GM12878 (cell line): ENCODE measurements around the gene WHAMM. TPM values are rescaled to one million over a fixed set of nuclear protein-coding genes. Genes with fewer than 3 reads are reported as not detected.

Experiments used
- ATAC-seq: fragments of 200-7000 bp; cut with Tn5 transposase; 3 replicates; pipeline ENCODE4 v1.9.1; 2020; ENCODE audit warnings: mild to moderate bottlenecking, moderate library complexity
- BruUV-seq: library from RNA; stranded (reverse); fragments of 400-500 nt; replicated peaks from 2 replicates; lab custom pipeline; 2021; lab: Mats Ljungman, UMichigan
- CTCF ChIA-PET: fragments of 300-600 bp; sonication (Branson Sonifier 250); formaldehyde crosslinking; extraction: SDS; loops from one replicate; lab custom pipeline; 2021; ENCODE audit warnings: inconsistent platforms; lab: Yijun Ruan, JAX
- POLR2A ChIA-PET: fragments of 350-600 bp; formaldehyde crosslinking; extraction: SDS; loops from one replicate; lab custom pipeline; 2021; ENCODE audit warnings: inconsistent platforms; lab: Charles Lee
- RAD21 ChIA-PET: fragments of 300-600 bp; sonication (Branson Sonifier 250); formaldehyde crosslinking; loops from one replicate; lab custom pipeline; 2023; ENCODE audit warnings: antibody characterized with exemption; ENCODE audit not compliant: unreplicated experiment; lab: Charles Lee
- SMC1A ChIA-PET: fragments of 300-600 bp; sonication (Branson Sonifier 250); formaldehyde crosslinking; loops from one replicate; lab custom pipeline; 2023; ENCODE audit not compliant: unreplicated experiment, uncharacterized antibody; lab: Charles Lee
- DNase-seq: peaks from one replicate; pipeline ENCODE4 v3.0.0-alpha.2; 2011; ENCODE audit warnings: low read depth, low spot score
- FAIRE-seq: peaks from 3 replicates; lab custom pipeline; 2011; peaks lifted over from hg19 to GRCh38; lab: Jason Lieb, UNC
- H2AFZ ChIP-seq: 2 replicates; pipeline ENCODE4 v1.6.0; 2011; ENCODE audit warnings: low read depth, low read length, control low read depth; ENCODE audit not compliant: control insufficient read depth
- H3K27ac ChIP-seq: 2 replicates; pipeline ENCODE4 v1.5.1; 2011; ENCODE audit warnings: control low read depth; ENCODE audit not compliant: control insufficient read depth, insufficient read depth
- H3K27me3 ChIP-seq, 2 experiments: replicated peaks in 1 of 2; 2 replicates each; pipeline versions ENCODE4 v1.6.0 to v1.6.1; 2011; ENCODE audit warnings: low read length in 1 of 2; ENCODE audit not compliant: control insufficient read depth in 2 of 2, insufficient read depth in 2 of 2
- H3K36me3 ChIP-seq, 2 experiments: 2 replicates each; pipeline ENCODE4 v1.5.1; 2011; ENCODE audit warnings: low read length in 1 of 2; ENCODE audit not compliant: control insufficient read depth in 2 of 2, insufficient read depth in 2 of 2
- H3K4me1 ChIP-seq: 2 replicates; pipeline ENCODE4 v1.6.1; 2011; ENCODE audit warnings: mild to moderate bottlenecking, low read length, moderate library complexity, mixed read lengths; ENCODE audit not compliant: control insufficient read depth, insufficient read depth
- H3K4me2 ChIP-seq: 2 replicates; pipeline ENCODE4 v1.6.0; 2011; ENCODE audit warnings: control low read depth; ENCODE audit not compliant: control insufficient read depth, insufficient read depth
- H3K4me3 ChIP-seq: fragments of 200-600 bp; sonication (generic); 2 replicates; pipeline ENCODE4 v1.5.1; 2016
- H3K79me2 ChIP-seq: 2 replicates; pipeline ENCODE4 v1.6.0; 2011; ENCODE audit warnings: low read length; ENCODE audit not compliant: control insufficient read depth, insufficient read depth
- H3K9ac ChIP-seq: 2 replicates; pipeline ENCODE4 v1.8.0; 2011; ENCODE audit warnings: low read length, control low read depth, mixed read lengths; ENCODE audit not compliant: control insufficient read depth, insufficient read depth
- H3K9me3 ChIP-seq: replicated peaks from 3 replicates; pipeline ENCODE4 v1.5.1; 2011; ENCODE audit warnings: mild to moderate bottlenecking, low read length; ENCODE audit not compliant: control insufficient read depth, insufficient read depth
- H4K20me1 ChIP-seq: 2 replicates; pipeline ENCODE4 v1.6.0; 2011; ENCODE audit not compliant: control insufficient read depth, insufficient read depth
- CBX5 ChIP-seq: sonication (generic); IDR thresholded peaks from 2 replicates; pipeline ENCODE4 v1.6.1; 2016; ENCODE audit warnings: low read depth, moderate library complexity, mild to moderate bottlenecking, inconsistent platforms
- CTCF ChIP-seq, 3 experiments: IDR thresholded peaks in 2 of 3; conservative IDR thresholded peaks in 1 of 3; 2 replicates each; pipeline ENCODE4 v1.5.1; 2011; ENCODE audit warnings: low read depth in 3 of 3, low read length in 3 of 3, mild to moderate bottlenecking in 3 of 3, control low read depth in 2 of 3, moderate library complexity in 2 of 3, inconsistent platforms in 1 of 3, mixed read lengths in 1 of 3; ENCODE audit not compliant: control insufficient read depth in 2 of 3, insufficient read depth in 1 of 3; ENCODE audit errors: extremely low read depth in 1 of 3
- IRF5 ChIP-seq: fragments of 450-650 bp; IDR thresholded peaks from 2 replicates; pipeline ENCODE4 v1.6.1; 2017; ENCODE audit warnings: borderline replicate concordance
- JUNB ChIP-seq: IDR thresholded peaks from 2 replicates; pipeline ENCODE4 v1.6.1; 2016; ENCODE audit warnings: antibody characterized with exemption, mild to moderate bottlenecking
- NR2C1 ChIP-seq: fragments of 450-650 bp; IDR thresholded peaks from 2 replicates; pipeline ENCODE4 v1.6.1; 2017; ENCODE audit warnings: antibody characterized with exemption, mild to moderate bottlenecking, moderate library complexity
- RBBP5 ChIP-seq: fragments of 200-600 bp; sonication (generic); conservative IDR thresholded peaks from 2 replicates; pipeline ENCODE4 v1.6.1; 2016
- REST ChIP-seq: IDR thresholded peaks from 2 replicates; pipeline ENCODE4 v1.6.1; 2012; ENCODE audit warnings: mild to moderate bottlenecking, low read depth, low read length
- SMAD1 ChIP-seq: fragments of 450-650 bp; IDR thresholded peaks from 2 replicates; pipeline ENCODE4 v1.6.1; 2018; ENCODE audit warnings: mild to moderate bottlenecking, low read depth; ENCODE audit not compliant: partially characterized antibody
- SRF ChIP-seq, 2 experiments: IDR thresholded peaks; 2 replicates each; pipeline ENCODE4 v1.6.1; 2011; ENCODE audit warnings: low read depth in 2 of 2, low read length in 2 of 2, mild to moderate bottlenecking in 1 of 2, moderate library complexity in 1 of 2
- TARDBP ChIP-seq: IDR thresholded peaks from 2 replicates; pipeline ENCODE4 v1.6.1; 2016; ENCODE audit warnings: borderline replicate concordance
- TCF12 ChIP-seq: IDR thresholded peaks from 2 replicates; pipeline ENCODE4 v1.6.1; 2011; ENCODE audit warnings: low read depth, mild to moderate bottlenecking, low read length
- ZNF274 ChIP-seq: IDR thresholded peaks from one replicate; pipeline ENCODE4 v1.8.0; 2011; ENCODE audit not compliant: insufficient read length, insufficient read depth
- ZNF384 ChIP-seq: IDR thresholded peaks from 2 replicates; pipeline ENCODE4 v1.6.1; 2012; ENCODE audit warnings: low read depth, mild to moderate bottlenecking, low read length, improper control_type of control experiment, borderline replicate concordance
- WGBS: methylation state at CpG from one replicate; pipeline ENCODE4 v1.1.6; 2016; ENCODE audit warnings: low lambda C conversion rate; ENCODE audit not compliant: insufficient replicate concordance, insufficient coverage; ENCODE audit errors: missing lambda C conversion rate; 5-methylcytosine and 5-hydroxymethylcytosine counted together
- in situ Hi-C: fragments of 300-500 bp; cut with MboI; formaldehyde crosslinking; loops from 9 replicates; pipeline ENCODE4 v1.14.3; 2018; ENCODE audit warnings: mixed read lengths
- intact Hi-C: fragments of 100-400 bp; cut with micrococcal nuclease; formaldehyde crosslinking; loops from one replicate; pipeline ENCODE4 v1.14.2; 2022; ENCODE audit not compliant: unreplicated experiment
- polyA plus RNA-seq, 11 experiments: library from polyadenylated mRNA; depleted of rRNA in 4 of 11; unstranded in 6 of 11; stranded (reverse) in 5 of 11; fragments of >200 nt; fragmentation: Nextera tagmentation in 4 of 11; fragmentation: Illumina TruSeq in 1 of 11; extraction: Ambion mirVana in 4 of 11; extraction: Trizol in 1 of 11; gene quantifications; 1 replicate in 1 of 11; 2 replicates in 10 of 11; pipeline versions ENCODE4 v1.2.1 to v1.2.3, GENCODE V29; 2011 to 2016; ENCODE audit warnings: inconsistent platforms in 2 of 11, missing spikeins in 2 of 11, low read depth in 1 of 11
- total RNA-seq, 4 experiments: library from RNA; depleted of rRNA in 3 of 4; stranded (reverse); fragments of >200 nt in 3 of 4; fragmentation: Illumina TruSeq in 1 of 4; extraction: Trizol in 1 of 4; gene quantifications; 2 replicates each; pipeline versions ENCODE4 v1.2.1 to v1.2.3, GENCODE V29; 2013 to 2021

WHAMM gene
- total and polyA plus RNA-seq, 10 of the 15 experiments (the other 5 are each of a cell fraction or from before 2014, with no cell fraction given) = 0.87 to 6.7 (median 2.5) TPM

- no peak for TF ChIP-seq ZNF384
- TF ChIP-seq TCF12 = no peak
- TF ChIP-seq IRF5 = no peak
- TF ChIP-seq REST = no peak
- TF ChIP-seq RBBP5 = no peak
- no peak for TF ChIP-seq NR2C1
- TF ChIP-seq ZNF274 = no peak
Measured at GRCh38 chr15:82778755-82779154, 30.7 kb upstream of the WHAMM start (continued).

GRCh38 chr15:82781349-82781748 is 28.1 kb upstream of the WHAMM start:
- ATAC-seq = no peak
- no peak for TF ChIP-seq CTCF (IDR thresholded peaks at IDR 0.05 in 2 of 3, conservative IDR thresholded peaks at IDR 0.05 in 1 of 3; ENCODE audit: control insufficient read depth in 2 of 3, extremely low read depth in 1 of 3, insufficient read depth in 1 of 3, low read depth in 3 of 3, low read length in 3 of 3)
- TF ChIP-seq TARDBP = no peak
- no peak for TF ChIP-seq SRF (IDR thresholded peaks at IDR 0.05; ENCODE audit: low read depth in 2 of 2, low read length in 2 of 2)
- no peak for TF ChIP-seq CBX5
- TF ChIP-seq JUNB = no peak
- TF ChIP-seq SMAD1 = no peak

More at GRCh38 chr15:82781349-82781748, 28.1 kb upstream of the WHAMM start:
- intact Hi-C loops (no loop called here), in situ Hi-C loops (no loop called here)
- H2AFZ ChIP-seq = no peak overlapping the region
- ChIA-PET SMC1A (interaction anchor here (1.8 kb wide), 1 partner anchor 15 kb away, joined by 5 read pairs; no protein-coding TSS in a partner anchor), POLR2A (no interaction called here), RAD21 (no interaction called here), CTCF (no interaction called here)
- no peaks in the 10 kb centered on the region for H3K9me3 ChIP-seq
- no peak overlapping the region for H3K9ac ChIP-seq
- no TSS peak for BruUV-seq
- H3K27ac ChIP-seq = no peak overlapping the region
- H3K4me1 ChIP-seq = no peaks in the 10 kb centered on the region
- H3K4me3 ChIP-seq = no peak overlapping the region
- DNase-seq (no peak), FAIRE-seq (no peak)
- WGBS = 40% methylated on average over 4 of the region's 4 CpGs
- no peaks in the 10 kb centered on the region for H3K79me2 ChIP-seq
- no peak overlapping the region for H3K4me2 ChIP-seq
- H4K20me1 ChIP-seq = no peaks in the 10 kb centered on the region
- no peaks in the 10 kb centered on the region for H3K27me3 ChIP-seq
- H3K36me3 ChIP-seq = no peaks in the 10 kb centered on the region
